OCI-M2 (cell line): ENCODE results near the gene RETREG3.
A peak's percentile ranks its signal among the peaks of the same experiment; 100 is the strongest.

ENCODE experiments used
- DNase-seq: peaks from one replicate; lab custom pipeline; 2025; ENCODE audit not compliant: unreplicated experiment; lab: John Stamatoyannopoulos, UW

The RETREG3 gene

DNA sequence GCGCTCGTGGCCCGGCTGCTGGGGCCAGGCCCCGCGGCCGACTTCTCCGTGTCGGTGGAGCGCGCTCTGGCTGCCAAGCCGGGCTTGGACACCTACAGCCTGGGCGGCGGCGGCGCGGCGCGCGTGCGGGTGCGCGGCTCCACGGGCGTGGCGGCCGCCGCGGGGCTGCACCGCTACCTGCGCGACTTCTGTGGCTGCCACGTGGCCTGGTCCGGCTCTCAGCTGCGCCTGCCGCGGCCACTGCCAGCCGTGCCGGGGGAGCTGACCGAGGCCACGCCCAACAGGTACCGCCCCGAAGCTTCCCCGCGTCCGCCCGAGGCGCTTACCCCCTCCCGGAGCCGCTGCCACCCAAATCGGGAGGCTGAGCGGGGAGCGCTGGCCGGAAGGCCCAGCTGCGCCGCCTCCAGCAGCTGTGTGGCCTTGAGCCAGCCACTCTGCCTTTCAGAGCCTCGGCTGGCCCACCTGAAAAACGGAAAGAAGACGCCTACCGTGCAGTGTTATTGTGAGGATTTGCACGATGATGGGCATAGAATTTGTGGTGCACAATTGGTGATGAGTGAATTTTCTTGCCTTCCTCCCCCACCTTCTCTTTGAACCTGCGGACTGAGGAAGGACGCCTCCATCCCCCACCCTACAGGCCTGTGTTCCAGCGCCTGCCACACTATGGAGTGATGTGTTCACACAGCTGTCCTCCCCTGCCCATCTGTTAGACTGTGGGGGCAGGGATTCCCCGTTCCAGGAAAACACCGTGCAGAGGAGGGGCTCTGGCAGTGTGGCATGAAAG lies 72.6 kb downstream of the RETREG3 start:
- no peak for DNase-seq

DNA sequence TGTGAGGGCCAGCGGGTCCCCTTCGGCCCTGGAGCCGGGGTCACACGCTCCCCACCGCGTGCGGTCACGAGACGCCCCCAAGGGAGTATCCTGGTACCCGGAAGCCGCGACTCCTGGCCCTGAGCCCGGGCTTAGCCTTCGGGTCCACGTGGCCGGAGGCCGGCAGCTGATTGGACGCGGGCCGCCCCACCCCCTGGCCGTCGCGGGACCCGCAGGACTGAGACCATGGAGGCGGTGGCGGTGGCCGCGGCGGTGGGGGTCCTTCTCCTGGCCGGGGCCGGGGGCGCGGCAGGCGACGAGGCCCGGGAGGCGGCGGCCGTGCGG lies 73.2 kb downstream of the RETREG3 start, which contains the start of gene NAGLU:
NAGLU (plus strand) TSS at position 194 of the 324 bp plus-strand sequence; CDS start at position 226, 32 bp downstream.
- DNase-seq, result peak; percentile 59

GRCh38 chr17:42535155-42536047 lies 73.8 kb downstream of the RETREG3 start:
- no peak for DNase-seq

DNA sequence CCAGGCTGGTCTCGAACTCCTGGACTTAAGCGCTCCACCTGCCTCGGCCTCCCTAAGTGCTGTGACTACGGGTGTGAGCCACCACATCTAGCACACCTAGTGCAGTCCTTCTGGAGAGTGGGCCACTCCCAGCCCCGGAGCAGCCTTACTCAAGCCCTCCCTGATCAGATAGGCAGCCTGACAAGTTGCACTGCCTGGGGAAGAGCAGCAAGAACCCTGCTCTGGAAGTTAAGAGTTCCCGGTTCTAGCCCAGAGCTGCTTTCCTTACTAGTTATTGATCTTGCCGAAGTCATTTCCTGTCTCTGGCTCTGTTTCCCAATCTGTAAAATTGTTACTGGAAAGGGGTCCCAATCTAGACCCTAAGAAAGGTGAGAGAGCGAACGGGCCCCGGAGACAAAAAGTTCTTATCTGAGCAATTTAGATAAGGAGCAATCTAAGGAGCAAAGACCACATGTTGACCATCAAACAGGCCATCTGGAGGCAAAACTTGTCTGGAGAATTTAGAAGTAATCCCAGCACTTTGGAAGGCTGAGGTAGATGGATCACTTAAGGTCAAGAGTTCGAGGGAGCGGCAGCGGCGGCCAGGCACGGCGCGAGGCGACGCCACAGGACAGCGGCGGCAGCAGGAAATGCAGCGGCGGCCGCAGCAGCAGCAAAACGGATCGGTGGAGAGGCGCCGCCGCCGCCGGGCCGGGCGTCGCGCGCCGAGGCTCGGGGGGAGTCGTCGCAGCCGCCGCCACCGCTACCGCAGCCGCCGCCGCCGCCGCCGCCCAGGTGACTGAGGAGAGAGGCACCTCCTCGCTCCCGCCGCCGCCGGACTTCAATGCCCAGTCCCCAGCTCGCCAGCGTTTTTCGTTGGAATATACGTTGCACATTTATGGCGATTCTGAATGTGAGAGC lies 77.5 kb downstream of the RETREG3 start:
- no peak for DNase-seq

DNA sequence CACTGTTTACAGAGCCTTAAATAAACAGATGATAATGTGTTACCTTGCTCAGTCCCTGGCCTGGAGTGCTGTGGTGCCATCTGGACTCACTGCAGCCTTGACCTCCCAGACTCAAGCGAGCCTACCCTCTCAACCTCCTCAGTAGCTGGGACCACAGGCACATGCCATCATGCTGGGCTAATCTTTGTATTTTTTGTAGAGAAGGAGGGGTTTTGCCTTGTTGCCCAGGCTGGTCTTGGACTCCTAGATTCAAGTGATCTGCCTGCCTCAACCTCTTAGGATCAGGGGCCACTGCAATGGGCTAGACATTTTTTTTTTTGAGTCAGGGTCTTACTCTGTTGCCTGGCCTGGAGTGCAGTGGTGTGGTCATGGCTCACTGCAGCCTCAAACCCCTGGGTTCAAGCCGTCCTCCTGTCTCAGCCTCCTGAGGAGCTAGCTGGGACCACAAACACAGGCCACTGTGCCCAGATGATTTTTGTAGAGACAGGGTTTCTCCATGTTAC lies 78.2 kb downstream of the RETREG3 start:
- no peak for DNase-seq
